K562 (cell line): Measurements from ENCODE around the gene LSM12. TPM values are rescaled to one million over a fixed set of nuclear protein-coding genes. Genes with fewer than 3 reads are reported as not detected.

ENCODE experiments used
- ATAC-seq: fragments of 200-7000 bp; cut with Tn5 transposase; 3 replicates; pipeline ENCODE4 v1.9.1; 2020; ENCODE audit warnings: moderate library complexity
- BruUV-seq: library from RNA; stranded (reverse); fragments of 400-500 nt; replicated peaks from 2 replicates; lab custom pipeline; 2021; lab: Mats Ljungman, UMichigan
- CTCF ChIA-PET: fragments of 300-600 bp; formaldehyde crosslinking; extraction: SDS; loops from one replicate; lab custom pipeline; 2021; ENCODE audit warnings: low intra/inter-chr PET ratio; lab: Yijun Ruan, JAX
- POLR2A ChIA-PET: fragments of 300-600, 350-650 bp; sonication (Branson Sonifier 250); formaldehyde crosslinking; extraction: SDS; loops from one replicate; lab custom pipeline; 2021; ENCODE audit warnings: antibody characterized with exemption, inconsistent platforms; lab: Yijun Ruan, JAX
- DNase-seq, 4 experiments: peaks; one replicate each; pipeline versions ENCODE4 v3.0.0 to v3.0.0-alpha.2; 2011 to 2018; ENCODE audit warnings: low spot score in 3 of 4, mixed read lengths in 3 of 4; ENCODE audit errors: extremely low read depth in 1 of 4
- FAIRE-seq: peaks from 2 replicates; lab custom pipeline; 2011; peaks lifted over from hg19 to GRCh38; lab: Jason Lieb, UNC
- H2AFZ ChIP-seq: 2 replicates; pipeline ENCODE4 v1.6.0; 2011; ENCODE audit warnings: low read depth, low read length, control low read depth, inconsistent platforms
- H3K27ac ChIP-seq: fragments of 200-600 bp; 3 replicates; pipeline ENCODE4 v1.8.0; 2011; ENCODE audit warnings: low read depth, mild to moderate bottlenecking, control low read depth, inconsistent platforms, low read length, moderate library complexity, mixed read lengths; ENCODE audit errors: extremely low read depth
- H3K27me3 ChIP-seq, 2 experiments: fragments of 300-600 bp in 1 of 2; 2 replicates in 1 of 2; 3 replicates in 1 of 2; pipeline versions ENCODE4 v1.6.0 to v1.8.0; 2011; ENCODE audit warnings: inconsistent platforms in 2 of 2, low read length in 2 of 2, mild to moderate bottlenecking in 1 of 2, mixed read lengths in 1 of 2, moderate library complexity in 1 of 2; ENCODE audit not compliant: control insufficient read depth in 2 of 2, insufficient read depth in 2 of 2
- H3K36me3 ChIP-seq: fragments of 300-600 bp; 3 replicates; pipeline ENCODE4 v1.8.0; 2011; ENCODE audit warnings: mild to moderate bottlenecking, low read length, inconsistent platforms; ENCODE audit not compliant: control insufficient read depth, insufficient read depth
- H3K4me1 ChIP-seq, 2 experiments: fragments of 200-600 bp in 1 of 2; replicated peaks in 1 of 2; 2 replicates in 1 of 2; 3 replicates in 1 of 2; pipeline versions ENCODE4 v1.5.1 to v1.8.0; 2011; ENCODE audit warnings: inconsistent platforms in 2 of 2, low read length in 2 of 2, mild to moderate bottlenecking in 1 of 2, mixed read lengths in 1 of 2, moderate library complexity in 1 of 2; ENCODE audit not compliant: control insufficient read depth in 2 of 2, insufficient read depth in 2 of 2
- H3K4me2 ChIP-seq: 2 replicates; pipeline ENCODE4 v1.6.1; 2011; ENCODE audit warnings: low read length, control low read depth, inconsistent platforms, mixed read lengths; ENCODE audit not compliant: insufficient read depth
- H3K4me3 ChIP-seq: fragments of 200-600 bp; sonication (generic), shearing (Covaris generic); 2 replicates; pipeline ENCODE4 v1.5.1; 2016; ENCODE audit warnings: control low read depth, inconsistent platforms
- H3K79me2 ChIP-seq: fragments of 200-600 bp; 3 replicates; pipeline ENCODE4 v1.8.0; 2011; ENCODE audit warnings: low read length, inconsistent platforms; ENCODE audit not compliant: control insufficient read depth, insufficient read depth
- H3K9ac ChIP-seq, 2 experiments: 2 replicates each; pipeline versions ENCODE4 v1.6.0 to v1.6.1; 2011; ENCODE audit warnings: low read depth in 2 of 2, low read length in 2 of 2, control low read depth in 1 of 2, inconsistent platforms in 1 of 2, mild to moderate bottlenecking in 1 of 2, mixed read lengths in 1 of 2; ENCODE audit not compliant: insufficient read depth in 1 of 2
- H3K9me1 ChIP-seq: one replicate; pipeline ENCODE4 v1.6.0; 2011; ENCODE audit warnings: inconsistent platforms, mild to moderate bottlenecking, low read length, moderate library complexity; ENCODE audit not compliant: control insufficient read depth, insufficient read depth
- H3K9me3 ChIP-seq: replicated peaks from 2 replicates; pipeline ENCODE4 v1.5.1; 2011; ENCODE audit warnings: low read depth, low read length, inconsistent platforms; ENCODE audit not compliant: control insufficient read depth, insufficient read depth
- H4K20me1 ChIP-seq: replicated peaks from 2 replicates; pipeline ENCODE4 v1.6.1; 2011; ENCODE audit warnings: low read length, inconsistent platforms, mixed read lengths; ENCODE audit not compliant: control insufficient read depth, insufficient read depth
- ARHGAP35 ChIP-seq: fragments of 450-650 bp; IDR thresholded peaks from 2 replicates; pipeline ENCODE4 v1.6.1; 2018; ENCODE audit not compliant: partially characterized antibody
- ATF7 ChIP-seq: fragments of 450-650 bp; IDR thresholded peaks from 2 replicates; pipeline ENCODE4 v1.7.1; 2014; ENCODE audit warnings: mild to moderate bottlenecking, moderate library complexity
- C11orf30 ChIP-seq: fragments of 450-650 bp; IDR thresholded peaks from 2 replicates; pipeline ENCODE4 v1.6.1; 2016; ENCODE audit warnings: low read depth, mild to moderate bottlenecking
- CBX2 ChIP-seq: fragments of 200-600 bp; sonication (generic); IDR thresholded peaks from one replicate; pipeline ENCODE4 v1.6.1; 2012; ENCODE audit warnings: mild to moderate bottlenecking, low read length, inconsistent platforms; ENCODE audit not compliant: insufficient read depth, poor library complexity, severe bottlenecking
- EGR1 ChIP-seq: fragments of 450-650 bp; conservative IDR thresholded peaks from 2 replicates; pipeline ENCODE4 v1.6.1; 2017; ENCODE audit warnings: mild to moderate bottlenecking
- EP400 ChIP-seq: fragments of 450-650 bp; IDR thresholded peaks from 2 replicates; pipeline ENCODE4 v1.6.1; 2017; ENCODE audit warnings: antibody characterized with exemption, mild to moderate bottlenecking, moderate library complexity
- HOXB6 ChIP-seq: fragments of 250-450 bp; sonication (Bioruptor Pico); IDR thresholded peaks from 2 replicates; pipeline ENCODE4 v1.5.1; 2022; ENCODE audit warnings: mild to moderate bottlenecking, borderline replicate concordance
- KAT2B ChIP-seq: IDR thresholded peaks from one replicate; pipeline ENCODE4 v1.6.1; 2012; ENCODE audit warnings: low read depth, mild to moderate bottlenecking, control low read depth, inconsistent platforms, low read length, moderate library complexity
- KDM1A ChIP-seq, 2 experiments: fragments of 450-650 bp; IDR thresholded peaks; 2 replicates each; pipeline ENCODE4 v1.6.1; 2016; ENCODE audit warnings: mild to moderate bottlenecking in 2 of 2
- PCBP1 ChIP-seq: fragments of 200-400 bp; formaldehyde crosslinking; IDR thresholded peaks from 2 replicates; pipeline ENCODE4 v1.6.1; 2018; ENCODE audit warnings: mild to moderate bottlenecking, low read depth, low read length; ENCODE audit not compliant: poor library complexity, severe bottlenecking
- POU5F1 ChIP-seq: fragments of 150-350 bp; IDR thresholded peaks from 2 replicates; pipeline ENCODE4 v1.6.1; 2014; ENCODE audit warnings: borderline replicate concordance, low read length, low read depth, mild to moderate bottlenecking; ENCODE audit not compliant: partially characterized antibody
- RFX1 ChIP-seq: fragments of 450-650 bp; IDR thresholded peaks from 2 replicates; pipeline ENCODE4 v1.6.1; 2016; ENCODE audit warnings: mild to moderate bottlenecking, moderate library complexity
- SOX6 ChIP-seq: fragments of 450-650 bp; IDR thresholded peaks from 2 replicates; pipeline ENCODE4 v1.6.1; 2014; ENCODE audit warnings: mild to moderate bottlenecking
- ZNF592 ChIP-seq: fragments of 450-650 bp; IDR thresholded peaks from 2 replicates; pipeline ENCODE4 v1.6.1; 2017; ENCODE audit warnings: antibody characterized with exemption, mild to moderate bottlenecking
- whole genome bisulfite sequencing: fragments of 100-300 bp; shearing (Covaris generic); methylation state at CpG from one replicate; pipeline ENCODE4 v1.1.6; 2016; ENCODE audit warnings: low coverage, mixed read lengths; ENCODE audit not compliant: insufficient coverage; ENCODE audit errors: missing lambda C conversion rate; 5-methylcytosine and 5-hydroxymethylcytosine counted together
- in situ Hi-C: fragments of 300-500 bp; cut with MboI; formaldehyde crosslinking; loops from 4 replicates; pipeline ENCODE4 v1.15.0; 2018; ENCODE audit warnings: inconsistent platforms, mixed read lengths
- intact Hi-C: fragments of 100-400 bp; cut with micrococcal nuclease; formaldehyde crosslinking; loops from 2 replicates; pipeline ENCODE4 v1.14.2; 2022
- polyA plus RNA-seq, 8 experiments: library from polyadenylated mRNA; depleted of rRNA in 4 of 8; stranded (reverse) in 5 of 8; unstranded in 3 of 8; fragments of >200 nt; fragmentation: Nextera tagmentation in 2 of 8; fragmentation: Illumina TruSeq in 1 of 8; extraction: Ambion mirVana in 2 of 8; extraction: Trizol in 1 of 8; gene quantifications; 2 replicates each; pipeline versions ENCODE4 v1.2.1 to v1.2.3, GENCODE V29; 2011 to 2014; ENCODE audit warnings: inconsistent platforms in 1 of 8, missing spikeins in 1 of 8
- total RNA-seq, 7 experiments: library from RNA; depleted of rRNA in 6 of 7; stranded (reverse); fragments of >200 nt in 6 of 7; fragmentation: Illumina TruSeq in 2 of 7; extraction: Trizol in 2 of 7; gene quantifications; 2 replicates each; pipeline versions ENCODE4 v1.2.1 to v1.2.3, GENCODE V29; 2011 to 2021; ENCODE audit warnings: low replicate concordance in 1 of 7
- TF ChIP-seq, protein P1 (sequence below): fragments of 450-650 bp; IDR thresholded peaks from 2 replicates; pipeline ENCODE4 v1.6.1; 2017; ENCODE audit warnings: mild to moderate bottlenecking, moderate library complexity
- TF ChIP-seq, protein P2 (sequence below): sonication (generic); formaldehyde crosslinking; IDR thresholded peaks from 2 replicates; pipeline ENCODE4 v1.8.0; 2023; ENCODE audit warnings: mild to moderate bottlenecking, missing genetic modification reagents

LSM12 gene
- total and polyA plus RNA-seq, 9 of the 15 experiments (the other 6 are each of a cell fraction or from before 2014, with no cell fraction given), result 53.0 to 258 (median 89.3) TPM

DNA sequence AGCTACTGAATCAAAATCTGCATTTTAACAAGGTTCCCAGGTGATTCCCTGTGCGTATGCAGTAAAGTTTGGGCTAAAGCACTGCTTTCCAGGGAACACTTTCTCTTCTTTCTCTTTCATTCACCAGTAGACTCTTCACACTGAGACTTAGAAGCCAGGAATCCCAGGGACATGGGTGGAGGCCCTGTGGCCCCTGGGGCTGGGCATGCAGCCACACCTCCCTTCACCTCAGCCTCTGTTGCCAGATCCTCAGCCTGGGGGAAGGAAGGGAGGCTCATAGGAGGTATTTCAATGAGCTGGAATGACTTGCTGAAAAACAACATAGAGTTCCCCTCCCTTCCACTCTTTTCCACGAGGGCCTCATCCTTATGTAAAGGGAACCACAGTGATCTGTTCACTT lies 5.3 kb upstream of the LSM12 start (continued):
- peak; percentile 33 for TF ChIP-seq C11orf30
- TF ChIP-seq, protein P1, sequence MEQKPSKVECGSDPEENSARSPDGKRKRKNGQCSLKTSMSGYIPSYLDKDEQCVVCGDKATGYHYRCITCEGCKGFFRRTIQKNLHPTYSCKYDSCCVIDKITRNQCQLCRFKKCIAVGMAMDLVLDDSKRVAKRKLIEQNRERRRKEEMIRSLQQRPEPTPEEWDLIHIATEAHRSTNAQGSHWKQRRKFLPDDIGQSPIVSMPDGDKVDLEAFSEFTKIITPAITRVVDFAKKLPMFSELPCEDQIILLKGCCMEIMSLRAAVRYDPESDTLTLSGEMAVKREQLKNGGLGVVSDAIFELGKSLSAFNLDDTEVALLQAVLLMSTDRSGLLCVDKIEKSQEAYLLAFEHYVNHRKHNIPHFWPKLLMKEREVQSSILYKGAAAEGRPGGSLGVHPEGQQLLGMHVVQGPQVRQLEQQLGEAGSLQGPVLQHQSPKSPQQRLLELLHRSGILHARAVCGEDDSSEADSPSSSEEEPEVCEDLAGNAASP, result no peak

DNA sequence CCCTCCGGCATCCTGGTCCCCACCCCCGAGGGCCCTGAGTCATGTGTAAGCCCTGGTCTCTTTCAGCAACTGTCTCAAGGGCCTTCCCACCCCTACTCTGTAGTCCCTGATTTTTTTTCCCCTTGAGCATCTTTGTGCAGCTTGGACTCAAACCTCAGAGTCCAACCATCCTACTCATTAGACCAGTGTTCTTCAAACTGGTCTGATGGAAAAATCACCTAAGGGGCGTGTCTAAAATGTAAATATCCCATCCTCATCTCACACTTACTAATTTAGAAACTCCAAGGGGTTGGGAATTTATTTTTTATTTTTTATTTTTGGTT lies 4.7 kb upstream of the LSM12 start:
- ChIA-PET CTCF (no interaction called here), POLR2A (interaction anchor here (0.8 to 1.6 kb wide), 6 partner anchors 9 to 1080 kb away, joined by 3 to 6 read pairs (median 3); no protein-coding TSS in a partner anchor)
- H3K4me2 ChIP-seq, result peak overlapping the region; percentile 96
- H3K9me3 ChIP-seq, result no peaks in the 10 kb centered on the region
- no TSS peak for BruUV-seq
- in situ Hi-C loops (no loop called here), intact Hi-C loops (no loop called here)
- FAIRE-seq (no peak), ATAC-seq (peak; percentile 44), DNase-seq (no peak)
- H2AFZ ChIP-seq, result peak overlapping the region; percentile 91
- H4K20me1 ChIP-seq, result no peaks in the 10 kb centered on the region
- H3K79me2 ChIP-seq, result peaks cover 31% of the 10 kb centered on the region
- H3K4me1 ChIP-seq, result peaks cover 16 to 41% of the 10 kb centered on the region in 2 experiments; a peak in 4 of 5 replicates
- peak overlapping the region; percentile 77 to 93 for H3K9ac ChIP-seq
- H3K27ac ChIP-seq, result peak overlapping the region; percentile 84
- 0% methylated on average over 3 of the region's 3 CpGs for WGBS
- no peaks in the 10 kb centered on the region for H3K9me1 ChIP-seq
- peaks cover 23% of the 10 kb centered on the region; the same call in 2 of the 3 replicates for H3K36me3 ChIP-seq
- H3K4me3 ChIP-seq, result peak overlapping the region; percentile 62
- H3K27me3 ChIP-seq, result no peaks in the 10 kb centered on the region
- TF ChIP-seq ARHGAP35 (no peak), ZNF592 (no peak), SOX6 (no peak), EP400 (no peak), EGR1 (0 out of 2 replicates have a peak, but pooled peaks have one; percentile 12), KDM1A (IDR thresholded peaks at IDR 0.05) (0 out of 4 replicates have a peak, but pooled peaks of 1 of the 2 experiments have one; percentile 29), HOXB6 (no peak), POU5F1 (no peak), KAT2B (no peak), CBX2 (no peak), ATF7 (no peak), RFX1 (no peak), PCBP1 (no peak)
- TF ChIP-seq, protein P2, sequence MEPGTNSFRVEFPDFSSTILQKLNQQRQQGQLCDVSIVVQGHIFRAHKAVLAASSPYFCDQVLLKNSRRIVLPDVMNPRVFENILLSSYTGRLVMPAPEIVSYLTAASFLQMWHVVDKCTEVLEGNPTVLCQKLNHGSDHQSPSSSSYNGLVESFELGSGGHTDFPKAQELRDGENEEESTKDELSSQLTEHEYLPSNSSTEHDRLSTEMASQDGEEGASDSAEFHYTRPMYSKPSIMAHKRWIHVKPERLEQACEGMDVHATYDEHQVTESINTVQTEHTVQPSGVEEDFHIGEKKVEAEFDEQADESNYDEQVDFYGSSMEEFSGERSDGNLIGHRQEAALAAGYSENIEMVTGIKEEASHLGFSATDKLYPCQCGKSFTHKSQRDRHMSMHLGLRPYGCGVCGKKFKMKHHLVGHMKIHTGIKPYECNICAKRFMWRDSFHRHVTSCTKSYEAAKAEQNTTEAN (CRISPR knock-in tag), result no peak
